ENCODE measurements around the gene NOS1AP.

DNA sequence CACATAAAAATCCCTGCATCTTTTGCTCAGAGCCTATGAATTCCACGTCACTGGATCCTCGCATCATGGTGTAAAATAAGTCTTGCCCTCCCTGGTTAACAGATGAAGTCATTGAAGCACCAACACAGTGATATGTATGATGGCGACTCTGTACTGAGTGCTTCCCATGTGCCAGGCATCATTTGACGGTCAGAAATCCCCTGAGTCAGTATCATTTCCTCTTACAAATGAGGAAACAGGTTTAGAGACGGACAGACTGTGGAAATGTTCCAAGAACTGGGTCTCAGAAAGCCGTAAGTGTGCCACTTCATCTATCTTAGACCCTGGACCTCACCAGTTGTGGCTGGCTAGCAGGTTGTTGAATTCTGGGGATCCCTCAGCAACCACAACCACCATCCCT is 40.8 kb upstream of the NOS1AP start:
- TF ChIP-seq POLR2AphosphoS5 (IDR thresholded peaks at IDR 0.05; ENCODE audit: low read depth) = no peak
- TF ChIP-seq, protein P1, sequence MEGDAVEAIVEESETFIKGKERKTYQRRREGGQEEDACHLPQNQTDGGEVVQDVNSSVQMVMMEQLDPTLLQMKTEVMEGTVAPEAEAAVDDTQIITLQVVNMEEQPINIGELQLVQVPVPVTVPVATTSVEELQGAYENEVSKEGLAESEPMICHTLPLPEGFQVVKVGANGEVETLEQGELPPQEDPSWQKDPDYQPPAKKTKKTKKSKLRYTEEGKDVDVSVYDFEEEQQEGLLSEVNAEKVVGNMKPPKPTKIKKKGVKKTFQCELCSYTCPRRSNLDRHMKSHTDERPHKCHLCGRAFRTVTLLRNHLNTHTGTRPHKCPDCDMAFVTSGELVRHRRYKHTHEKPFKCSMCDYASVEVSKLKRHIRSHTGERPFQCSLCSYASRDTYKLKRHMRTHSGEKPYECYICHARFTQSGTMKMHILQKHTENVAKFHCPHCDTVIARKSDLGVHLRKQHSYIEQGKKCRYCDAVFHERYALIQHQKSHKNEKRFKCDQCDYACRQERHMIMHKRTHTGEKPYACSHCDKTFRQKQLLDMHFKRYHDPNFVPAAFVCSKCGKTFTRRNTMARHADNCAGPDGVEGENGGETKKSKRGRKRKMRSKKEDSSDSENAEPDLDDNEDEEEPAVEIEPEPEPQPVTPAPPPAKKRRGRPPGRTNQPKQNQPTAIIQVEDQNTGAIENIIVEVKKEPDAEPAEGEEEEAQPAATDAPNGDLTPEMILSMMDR (conservative IDR thresholded peaks at IDR 0.05; ENCODE audit: low read depth in 2 of 2) = no peak
- TF ChIP-seq, protein P2, sequence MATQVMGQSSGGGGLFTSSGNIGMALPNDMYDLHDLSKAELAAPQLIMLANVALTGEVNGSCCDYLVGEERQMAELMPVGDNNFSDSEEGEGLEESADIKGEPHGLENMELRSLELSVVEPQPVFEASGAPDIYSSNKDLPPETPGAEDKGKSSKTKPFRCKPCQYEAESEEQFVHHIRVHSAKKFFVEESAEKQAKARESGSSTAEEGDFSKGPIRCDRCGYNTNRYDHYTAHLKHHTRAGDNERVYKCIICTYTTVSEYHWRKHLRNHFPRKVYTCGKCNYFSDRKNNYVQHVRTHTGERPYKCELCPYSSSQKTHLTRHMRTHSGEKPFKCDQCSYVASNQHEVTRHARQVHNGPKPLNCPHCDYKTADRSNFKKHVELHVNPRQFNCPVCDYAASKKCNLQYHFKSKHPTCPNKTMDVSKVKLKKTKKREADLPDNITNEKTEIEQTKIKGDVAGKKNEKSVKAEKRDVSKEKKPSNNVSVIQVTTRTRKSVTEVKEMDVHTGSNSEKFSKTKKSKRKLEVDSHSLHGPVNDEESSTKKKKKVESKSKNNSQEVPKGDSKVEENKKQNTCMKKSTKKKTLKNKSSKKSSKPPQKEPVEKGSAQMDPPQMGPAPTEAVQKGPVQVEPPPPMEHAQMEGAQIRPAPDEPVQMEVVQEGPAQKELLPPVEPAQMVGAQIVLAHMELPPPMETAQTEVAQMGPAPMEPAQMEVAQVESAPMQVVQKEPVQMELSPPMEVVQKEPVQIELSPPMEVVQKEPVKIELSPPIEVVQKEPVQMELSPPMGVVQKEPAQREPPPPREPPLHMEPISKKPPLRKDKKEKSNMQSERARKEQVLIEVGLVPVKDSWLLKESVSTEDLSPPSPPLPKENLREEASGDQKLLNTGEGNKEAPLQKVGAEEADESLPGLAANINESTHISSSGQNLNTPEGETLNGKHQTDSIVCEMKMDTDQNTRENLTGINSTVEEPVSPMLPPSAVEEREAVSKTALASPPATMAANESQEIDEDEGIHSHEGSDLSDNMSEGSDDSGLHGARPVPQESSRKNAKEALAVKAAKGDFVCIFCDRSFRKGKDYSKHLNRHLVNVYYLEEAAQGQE (IDR thresholded peaks at IDR 0.05; ENCODE audit: unreplicated experiment) = no peak
- no peak for TF ChIP-seq EZH2 (IDR thresholded peaks at IDR 0.05; ENCODE audit: low read depth, unreplicated experiment)
- no peak for TF ChIP-seq EZH2phosphoT487 (IDR thresholded peaks at IDR 0.05; ENCODE audit: unreplicated experiment)
- TF ChIP-seq CREB1 (CRISPR knock-in tag; IDR thresholded peaks at IDR 0.05; ENCODE audit: low read depth) = no peak
- TF ChIP-seq ZNF114 (CRISPR knock-in tag; IDR thresholded peaks at IDR 0.05) = no peak
